Liver (tissue), 3 donors: ENCODE data around the gene ALDH1A1.

Experiments
- ATF3 ChIP-seq: IDR thresholded peaks from 2 replicates; pipeline ENCODE4 v1.6.1; 2016; ENCODE audit warnings: antibody characterized with exemption
- CTCF ChIP-seq: fragments of 150-350 bp; IDR thresholded peaks from 2 replicates; pipeline ENCODE4 v1.5.1; 2017; ENCODE audit warnings: improper control_type of control experiment, low read depth, low read length; ENCODE audit not compliant: missing input control
- EGR1 ChIP-seq, 2 donors: IDR thresholded peaks; 2 replicates each; pipeline ENCODE4 v1.6.1; 2016 to 2018; ENCODE audit warnings: antibody characterized with exemption in 2 of 2, low read depth in 2 of 2
- FOXA1 ChIP-seq: IDR thresholded peaks from 2 replicates; pipeline ENCODE4 v1.6.1; 2016; ENCODE audit warnings: antibody characterized with exemption
- MAX ChIP-seq: IDR thresholded peaks from 2 replicates; pipeline ENCODE4 v1.6.1; 2016; ENCODE audit warnings: antibody characterized with exemption
- RAD21 ChIP-seq, 2 donors: IDR thresholded peaks; 2 replicates each; pipeline ENCODE4 v1.6.1; 2016; ENCODE audit warnings: antibody characterized with exemption in 2 of 2, mild to moderate bottlenecking in 2 of 2
- REST ChIP-seq: IDR thresholded peaks from 2 replicates; pipeline ENCODE4 v1.6.1; 2016; ENCODE audit warnings: antibody characterized with exemption, mild to moderate bottlenecking
- SP1 ChIP-seq: IDR thresholded peaks from 2 replicates; pipeline ENCODE4 v1.6.1; 2018; ENCODE audit warnings: antibody characterized with exemption, mild to moderate bottlenecking
- TAF1 ChIP-seq: conservative IDR thresholded peaks from 2 replicates; pipeline ENCODE4 v1.6.1; 2016; ENCODE audit warnings: antibody characterized with exemption, mild to moderate bottlenecking
- YY1 ChIP-seq: IDR thresholded peaks from 2 replicates; pipeline ENCODE4 v1.6.1; 2016; ENCODE audit warnings: antibody characterized with exemption, mild to moderate bottlenecking
- donor health status: healthy.
- donor health status: healthy.

GRCh38 chr9:72997387-72997995 is 44.6 kb upstream of the ALDH1A1 start:
- TF ChIP-seq CTCF, result no peak
- peak; percentile 68 for TF ChIP-seq SP1
- TF ChIP-seq TAF1, result no peak
- peak; percentile 43 to 46 for TF ChIP-seq RAD21 (IDR thresholded peaks at IDR 0.05)
- TF ChIP-seq FOXA1, result peak; percentile 71
- TF ChIP-seq REST, result peak; percentile 94
- TF ChIP-seq ATF3, result no peak
- TF ChIP-seq YY1, result peak; percentile 62
- TF ChIP-seq EGR1 (IDR thresholded peaks at IDR 0.05; ENCODE audit: low read depth in 2 of 2), result peak in 1 of 2 donors; percentile 52
- TF ChIP-seq MAX, result peak; percentile 49
